CD4-positive, alpha-beta T cell (primary cell): ENCODE measurements around the gene SLC8A3. TPM values are rescaled to one million over a fixed set of nuclear protein-coding genes. Genes with fewer than 3 reads are reported as not detected.

Source experiments
- ATAC-seq: fragments of 200-7000 bp; cut with Tn5 transposase; one replicate; pipeline ENCODE4 v1.10.0; 2022; ENCODE audit warnings: mild to moderate bottlenecking; ENCODE audit not compliant: poor library complexity
- CTCF ChIA-PET: fragments of 350-600 bp; sonication (Branson Sonifier 250); formaldehyde crosslinking; loops from one replicate; lab custom pipeline; 2021; ENCODE audit warnings: antibody characterized with exemption, inconsistent platforms; lab: Charles Lee
- POLR2A ChIA-PET: fragments of 350-600 bp; sonication (Branson Sonifier 250); formaldehyde crosslinking; loops from one replicate; lab custom pipeline; 2021; ENCODE audit warnings: antibody characterized with exemption, inconsistent platforms; lab: Charles Lee
- DNase-seq, 14 experiments: peaks; one replicate each; pipeline ENCODE4 v3.0.0-alpha.2; 2013 to 2020; ENCODE audit warnings: mixed read lengths in 2 of 14
- H3K27ac ChIP-seq, 2 donors: one replicate each; pipeline versions ENCODE4 v1.5.1 to v1.7.0; 2013; ENCODE audit warnings: low read length in 2 of 2, low read depth in 1 of 2, mild to moderate bottlenecking in 1 of 2
- H3K27me3 ChIP-seq, 2 experiments: 1 replicate in 1 of 2; 2 replicates in 1 of 2; pipeline versions ENCODE4 v1.6.1 to v1.7.0; 2013; ENCODE audit warnings: low read length in 2 of 2, control low read depth in 1 of 2, mild to moderate bottlenecking in 1 of 2, moderate library complexity in 1 of 2; ENCODE audit not compliant: insufficient read depth in 2 of 2, control insufficient read depth in 1 of 2
- H3K36me3 ChIP-seq: one replicate; pipeline ENCODE4 v1.6.1; 2013; ENCODE audit warnings: low read length, control low read depth; ENCODE audit not compliant: insufficient read depth
- H3K4me1 ChIP-seq: one replicate; pipeline ENCODE4 v1.6.1; 2013; ENCODE audit warnings: low read length, control low read depth; ENCODE audit not compliant: insufficient read depth
- H3K4me3 ChIP-seq: one replicate; pipeline ENCODE4 v1.5.1; 2013; ENCODE audit warnings: mild to moderate bottlenecking, low read length, moderate library complexity
- H3K9me3 ChIP-seq, 2 experiments: 1 replicate in 1 of 2; 2 replicates in 1 of 2; pipeline versions ENCODE4 v1.6.1 to v1.7.0; 2013; ENCODE audit warnings: low read length in 2 of 2, mild to moderate bottlenecking in 2 of 2, control low read depth in 1 of 2, moderate library complexity in 1 of 2; ENCODE audit not compliant: control insufficient read depth in 1 of 2, insufficient read depth in 1 of 2
- H3K27ac Mint-ChIP-seq: one replicate; pipeline ENCODE4 v1.8.0; 2020; ENCODE audit warnings: mixed read lengths
- H3K27me3 Mint-ChIP-seq: one replicate; pipeline ENCODE4 v1.8.0; 2021; ENCODE audit warnings: mixed read lengths
- H3K36me3 Mint-ChIP-seq: one replicate; pipeline ENCODE4 v1.8.0; 2021; ENCODE audit warnings: low read depth, mixed read lengths
- H3K4me1 Mint-ChIP-seq: one replicate; pipeline ENCODE4 v1.8.0; 2021; ENCODE audit warnings: low read depth, mixed read lengths
- H3K4me3 Mint-ChIP-seq: one replicate; pipeline ENCODE4 v1.8.0; 2020; ENCODE audit warnings: mild to moderate bottlenecking, mixed read lengths
- H3K9me3 Mint-ChIP-seq: one replicate; pipeline ENCODE4 v1.8.0; 2020; ENCODE audit warnings: mixed read lengths
- CTCF ChIP-seq: fragments of 200-600 bp; IDR thresholded peaks from one replicate; pipeline ENCODE4 v1.8.0; 2022; ENCODE audit warnings: antibody characterized with exemption, mild to moderate bottlenecking
- intact Hi-C, 2 experiments: fragments of 100-400 bp; cut with DNase I in 1 of 2; cut with micrococcal nuclease in 1 of 2; formaldehyde crosslinking; loops; one replicate each; pipeline versions ENCODE4 v1.15.1 to v1.9.0; 2023 to 2025; cut with DNase I, micrococcal nuclease
- total RNA-seq, 174 experiments: library from RNA in 2 of 174; stranded (reverse) in 2 of 174; gene quantifications; one replicate each; pipeline ENCODE4 v1.2.3 and lab custom pipeline; 2021 to 2026

SLC8A3 gene
- total RNA-seq, 2 experiments from 2014 or later = not detected

GRCh38 chr14:70107309-70107708 lies 81.4 kb downstream of the SLC8A3 start:
- no peak overlapping the region for H3K27ac Mint-ChIP-seq
- H3K27me3 ChIP-seq = peaks cover 4 to 5% of the 10 kb centered on the region in 2 experiments
- ATAC-seq (no peak), DNase-seq (no peak)
- POLR2A ChIA-PET = no interaction called here
- no peaks in the 10 kb centered on the region for H3K9me3 ChIP-seq
- H3K4me3 Mint-ChIP-seq = no peak overlapping the region
- H3K27ac ChIP-seq = no peak overlapping the region
- no peaks in the 10 kb centered on the region for H3K36me3 Mint-ChIP-seq
- H3K4me1 ChIP-seq = no peaks in the 10 kb centered on the region
- H3K9me3 Mint-ChIP-seq = no peaks in the 10 kb centered on the region
- intact Hi-C loops = no loop called here
- no peaks in the 10 kb centered on the region for H3K36me3 ChIP-seq
- CTCF ChIA-PET = no interaction called here
- peaks cover 23% of the 10 kb centered on the region for H3K27me3 Mint-ChIP-seq
- H3K4me1 Mint-ChIP-seq = no peaks in the 10 kb centered on the region
- H3K4me3 ChIP-seq = no peak overlapping the region
- TF ChIP-seq CTCF = no peak

GRCh38 chr14:70100071-70100470 lies 88.7 kb downstream of the SLC8A3 start:
- Mint-ChIP-seq H3K27me3 (peaks cover 72% of the 10 kb centered on the region), H3K4me1 (no peaks in the 10 kb centered on the region), H3K36me3 (no peaks in the 10 kb centered on the region), H3K27ac (no peak overlapping the region), H3K9me3 (no peaks in the 10 kb centered on the region), H3K4me3 (no peak overlapping the region)
- TF ChIP-seq CTCF = no peak
- no peaks in the 10 kb centered on the region for H3K36me3 ChIP-seq
- ChIA-PET CTCF (no interaction called here), POLR2A (no interaction called here)
- H3K27ac ChIP-seq = no peak overlapping the region
- H3K9me3 ChIP-seq = no peaks in the 10 kb centered on the region
- ATAC-seq (no peak), DNase-seq (no peak)
- intact Hi-C loops = no loop called here
- peaks cover 7 to 9% of the 10 kb centered on the region in 2 experiments for H3K27me3 ChIP-seq
- no peak overlapping the region for H3K4me3 ChIP-seq
- H3K4me1 ChIP-seq = no peaks in the 10 kb centered on the region

GRCh38 chr14:70098250-70098809 lies 90.4 kb downstream of the SLC8A3 start:
- H3K27ac ChIP-seq = no peak overlapping the region
- no peaks in the 10 kb centered on the region for H3K36me3 ChIP-seq
- H3K4me3 ChIP-seq = no peak overlapping the region
- Mint-ChIP-seq H3K27me3 (peaks cover 77% of the 10 kb centered on the region), H3K9me3 (no peaks in the 10 kb centered on the region), H3K4me3 (no peak overlapping the region), H3K27ac (no peak overlapping the region), H3K4me1 (no peaks in the 10 kb centered on the region), H3K36me3 (no peaks in the 10 kb centered on the region)
- H3K4me1 ChIP-seq = no peaks in the 10 kb centered on the region
- ChIA-PET POLR2A (no interaction called here), CTCF (no interaction called here)
- no peak for TF ChIP-seq CTCF
- ATAC-seq = no peak
- DNase-seq = no peak
- no peaks in the 10 kb centered on the region for H3K9me3 ChIP-seq
- intact Hi-C loops = no loop called here
- peaks cover 7 to 9% of the 10 kb centered on the region in 2 experiments for H3K27me3 ChIP-seq
